Right atrium auricular region (tissue), 2 donors: ENCODE measurements around the gene THAP8. TPM values are rescaled to one million over a fixed set of nuclear protein-coding genes. Genes with fewer than 3 reads are reported as not detected.

Experiments
- DNase-seq: peaks from one replicate; pipeline ENCODE4 v3.0.0-alpha.2; 2019; ENCODE audit warnings: low spot score
- H3K27ac ChIP-seq, 2 donors: fragments of 200-600 bp; sonication (generic); 1 replicate in 1 of 2; 2 replicates in 1 of 2; pipeline ENCODE4 v1.5.1; 2016 to 2019
- H3K27me3 ChIP-seq, 2 donors: fragments of 200-600 bp; sonication (generic); one replicate each; pipeline versions ENCODE4 v1.5.1 to v1.6.0; 2017 to 2019
- H3K36me3 ChIP-seq: fragments of 200-600 bp; sonication (generic); one replicate; pipeline ENCODE4 v1.5.1; 2016
- H3K4me1 ChIP-seq, 2 donors: fragments of 200-600 bp; sonication (generic); one replicate each; pipeline versions ENCODE4 v1.5.1 to v1.6.0; 2017 to 2019
- H3K4me3 ChIP-seq, 2 donors: fragments of 200-600 bp; sonication (generic); 1 replicate in 1 of 2; 2 replicates in 1 of 2; pipeline ENCODE4 v1.5.1; 2017 to 2019; ENCODE audit warnings: mild to moderate bottlenecking in 1 of 2, moderate library complexity in 1 of 2
- H3K9me3 ChIP-seq, 2 donors: fragments of 200-600 bp; sonication (generic); one replicate each; pipeline ENCODE4 v1.5.1; 2019
- total RNA-seq, 2 donors: library from RNA; depleted of rRNA; stranded (reverse); fragments of >200 nt; gene quantifications; one replicate each; pipeline ENCODE4 v1.1.0, GENCODE V29; 2016
- TF ChIP-seq, protein P1 (sequence below), 2 donors: fragments of 200-600 bp; sonication (generic); IDR thresholded peaks; one replicate each; pipeline ENCODE4 v1.5.1; 2019; ENCODE audit warnings: antibody characterized with exemption in 2 of 2

The THAP8 gene
- total RNA-seq, 2 donors from 2014 or later, result 5.7 to 11.6 TPM

- H3K9me3 ChIP-seq, result no peaks in the 10 kb centered on the region
- H3K27me3 ChIP-seq, result no peaks in the 10 kb centered on the region
- H3K4me3 ChIP-seq, result no peak overlapping the region
- peaks cover 0 to 6% of the 10 kb centered on the region in 2 donors for H3K4me1 ChIP-seq
- TF ChIP-seq, protein P1, sequence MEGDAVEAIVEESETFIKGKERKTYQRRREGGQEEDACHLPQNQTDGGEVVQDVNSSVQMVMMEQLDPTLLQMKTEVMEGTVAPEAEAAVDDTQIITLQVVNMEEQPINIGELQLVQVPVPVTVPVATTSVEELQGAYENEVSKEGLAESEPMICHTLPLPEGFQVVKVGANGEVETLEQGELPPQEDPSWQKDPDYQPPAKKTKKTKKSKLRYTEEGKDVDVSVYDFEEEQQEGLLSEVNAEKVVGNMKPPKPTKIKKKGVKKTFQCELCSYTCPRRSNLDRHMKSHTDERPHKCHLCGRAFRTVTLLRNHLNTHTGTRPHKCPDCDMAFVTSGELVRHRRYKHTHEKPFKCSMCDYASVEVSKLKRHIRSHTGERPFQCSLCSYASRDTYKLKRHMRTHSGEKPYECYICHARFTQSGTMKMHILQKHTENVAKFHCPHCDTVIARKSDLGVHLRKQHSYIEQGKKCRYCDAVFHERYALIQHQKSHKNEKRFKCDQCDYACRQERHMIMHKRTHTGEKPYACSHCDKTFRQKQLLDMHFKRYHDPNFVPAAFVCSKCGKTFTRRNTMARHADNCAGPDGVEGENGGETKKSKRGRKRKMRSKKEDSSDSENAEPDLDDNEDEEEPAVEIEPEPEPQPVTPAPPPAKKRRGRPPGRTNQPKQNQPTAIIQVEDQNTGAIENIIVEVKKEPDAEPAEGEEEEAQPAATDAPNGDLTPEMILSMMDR (IDR thresholded peaks at IDR 0.05), result no peak
- DNase-seq, result no peak
- H3K36me3 ChIP-seq, result no peaks in the 10 kb centered on the region
- no peak overlapping the region for H3K27ac ChIP-seq
Observed at GRCh38 chr19:36019061-36019670, 34.9 kb downstream of the THAP8 start.

DNA sequence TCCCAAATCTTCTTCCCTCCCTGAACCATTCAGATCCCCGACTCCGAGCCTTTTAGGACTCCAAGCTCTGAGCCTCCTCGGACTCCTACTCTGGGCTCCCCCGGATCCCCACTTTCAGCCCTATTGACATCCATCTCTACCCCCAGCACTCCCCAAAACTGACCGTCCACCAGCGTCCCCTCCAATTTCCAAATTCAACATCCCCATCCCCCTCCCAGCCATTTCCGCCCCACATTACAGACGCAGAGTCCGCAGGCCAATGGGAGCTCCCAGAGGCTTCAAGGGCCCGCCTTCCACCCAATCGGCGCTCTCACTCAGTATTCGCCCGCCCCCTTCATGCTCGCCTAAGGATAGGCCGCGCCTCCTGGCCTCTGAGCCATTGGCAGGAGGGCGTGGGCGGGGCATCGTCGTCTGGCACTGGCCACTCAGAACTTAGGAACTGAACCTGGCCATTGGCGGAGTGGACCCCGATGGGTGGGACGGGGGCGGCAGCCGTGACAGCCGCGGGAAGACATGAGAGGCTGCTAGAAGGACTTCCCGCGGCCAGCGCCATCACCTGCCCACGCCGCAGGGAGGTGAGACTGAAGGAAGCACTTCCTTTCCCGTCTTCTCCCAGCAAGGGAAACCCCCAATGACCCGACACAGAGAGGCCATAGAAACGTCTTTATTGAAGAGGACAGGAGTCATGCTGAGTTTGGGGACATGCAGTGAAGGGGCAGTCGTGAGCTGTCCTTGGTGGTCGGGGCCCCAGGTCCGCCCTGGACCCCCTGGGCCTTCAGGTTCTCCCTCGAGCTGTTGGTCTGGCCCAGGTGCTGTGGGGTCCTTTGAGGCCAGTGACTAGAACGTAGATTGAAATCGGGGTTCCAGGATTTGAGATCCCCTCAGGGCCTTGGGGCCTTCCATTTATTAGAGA is 39.8 kb downstream of the THAP8 start, which contains the start of gene ALKBH6:
Gene ALKBH6 (minus strand): TSS at position 202 of the 913 bp plus-strand sequence. CDS start 816 bp downstream, outside the sequence.
- H3K4me1 ChIP-seq, result peaks cover 0 to 22% of the 10 kb centered on the region in 2 donors
- peak; percentile 100 for DNase-seq
- no peaks in the 10 kb centered on the region for H3K27me3 ChIP-seq
- H3K9me3 ChIP-seq, result no peaks in the 10 kb centered on the region
- H3K27ac ChIP-seq, result peak within 1 kb of the TSS; percentile 83 to 86
- peak within 1 kb of the TSS; percentile 72 to 79 for H3K4me3 ChIP-seq
- H3K36me3 ChIP-seq, result no peaks in the 10 kb centered on the region
- TF ChIP-seq, protein P1 (IDR thresholded peaks at IDR 0.05), result no peak

GRCh38 chr19:36013280-36014011 is 40.6 kb downstream of the THAP8 start:
- Histone ChIP-seq H3K4me3 (peak overlapping the region; percentile 72 to 79), H3K36me3 (no peaks in the 10 kb centered on the region), H3K9me3 (no peaks in the 10 kb centered on the region), H3K4me1 (peaks cover 0 to 30% of the 10 kb centered on the region in 2 donors), H3K27ac (peak overlapping the region; percentile 83 to 86), H3K27me3 (no peaks in the 10 kb centered on the region)
- DNase-seq, result no peak
- TF ChIP-seq, protein P1 (IDR thresholded peaks at IDR 0.05), result no peak

- Histone ChIP-seq H3K4me1 (peaks cover 0 to 32% of the 10 kb centered on the region in 2 donors), H3K27me3 (no peaks in the 10 kb centered on the region), H3K27ac (no peak overlapping the region), H3K9me3 (no peaks in the 10 kb centered on the region), H3K36me3 (no peaks in the 10 kb centered on the region), H3K4me3 (no peak overlapping the region)
- TF ChIP-seq, protein P1 (IDR thresholded peaks at IDR 0.05), result no peak
- DNase-seq, result no peak
Observed at GRCh38 chr19:36010402-36010801, 43.7 kb downstream of the THAP8 start.

DNA sequence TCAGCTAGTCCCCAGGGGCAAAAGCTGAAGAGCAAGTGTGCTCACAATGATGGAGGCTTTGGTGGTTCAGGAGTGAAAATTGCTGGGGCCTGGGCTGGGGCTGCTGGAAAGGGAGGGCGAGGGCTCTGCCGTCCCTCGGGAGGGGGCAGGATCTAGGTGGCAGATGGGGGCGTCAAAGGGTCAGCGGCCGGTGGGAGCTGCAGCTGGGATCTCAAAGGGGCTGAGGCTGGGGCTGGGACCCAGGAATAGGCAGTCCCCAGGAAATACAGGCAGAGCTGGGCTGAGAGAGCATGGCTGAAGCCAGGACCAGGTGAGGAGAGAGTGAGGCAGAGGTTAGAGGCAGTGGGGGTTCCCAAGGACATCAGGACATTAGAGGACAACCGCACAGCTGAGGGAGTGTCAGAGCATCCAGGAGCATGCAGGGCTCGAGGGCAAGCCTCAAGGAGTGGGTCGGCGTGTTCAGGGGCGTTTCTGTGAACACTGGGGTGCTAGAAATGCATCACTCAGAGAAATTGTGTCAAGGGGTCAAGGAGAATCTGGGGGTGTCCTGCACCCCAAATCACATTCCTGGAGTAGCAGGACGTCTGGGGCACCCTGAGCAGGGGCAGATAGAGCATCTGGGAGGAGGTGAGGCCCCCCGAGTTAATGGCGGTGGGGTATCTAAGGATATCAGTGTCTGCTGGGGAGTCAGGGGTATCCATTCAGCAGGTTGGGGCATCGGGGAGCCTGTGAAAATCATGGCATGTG is 44.3 kb downstream of the THAP8 start:
- peaks cover 0 to 31% of the 10 kb centered on the region in 2 donors for H3K4me1 ChIP-seq
- no peaks in the 10 kb centered on the region for H3K27me3 ChIP-seq
- peak overlapping the region; percentile 34 to 52 for H3K4me3 ChIP-seq
- peak overlapping the region in 1 of 2 donors; percentile 54 for H3K27ac ChIP-seq
- no peaks in the 10 kb centered on the region for H3K36me3 ChIP-seq
- no peak for DNase-seq
- no peaks in the 10 kb centered on the region for H3K9me3 ChIP-seq
- TF ChIP-seq, protein P1 (IDR thresholded peaks at IDR 0.05), result no peak
